HG03457 (cell line): Measurements from ENCODE around the gene THUMPD2.

ENCODE experiments used
- ATAC-seq: cut with Tn5 transposase; IDR thresholded peaks from one replicate; pipeline ENCODE4 v1.9.1; 2021; ENCODE audit warnings: moderate number of reproducible peaks; ENCODE audit not compliant: unreplicated experiment

Gene THUMPD2

DNA sequence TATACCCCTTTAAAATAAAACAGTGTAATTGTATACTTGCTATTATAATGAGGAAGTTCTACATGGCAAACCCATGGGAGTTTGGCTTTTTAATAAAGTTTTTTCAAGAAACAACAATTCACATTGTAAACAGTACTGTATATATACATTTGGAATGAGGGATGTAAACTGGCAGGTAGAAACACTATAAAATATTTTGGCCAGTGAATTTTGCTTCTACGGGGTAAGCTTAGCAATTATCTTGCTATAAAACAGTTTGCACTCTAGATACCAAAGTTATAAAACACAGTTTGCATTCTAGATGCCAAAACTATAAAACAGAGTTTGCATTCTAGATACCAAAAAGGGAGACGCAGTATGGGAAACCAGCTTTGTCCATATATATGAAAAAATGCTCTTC, 16.6 kb downstream of the THUMPD2 start:
- no peak for ATAC-seq

DNA sequence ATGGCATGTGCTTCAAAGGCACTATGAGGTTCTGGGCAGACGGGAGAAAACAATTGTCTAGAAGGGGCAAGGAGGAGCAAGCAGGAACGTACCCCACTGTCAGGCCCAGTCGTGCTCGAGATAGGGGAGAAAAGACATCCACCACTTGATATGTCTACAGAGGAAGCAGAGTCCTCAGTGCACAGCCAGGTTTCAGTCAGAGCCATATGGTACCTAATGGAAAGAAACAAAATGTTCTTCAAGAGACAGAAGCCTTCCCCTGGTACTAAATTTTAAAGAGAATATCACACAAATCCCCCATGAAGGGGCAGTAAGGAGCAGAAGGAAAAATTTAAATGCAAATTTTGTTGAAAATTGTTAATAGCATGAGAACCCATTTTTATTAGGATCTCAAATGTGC, 21.9 kb downstream of the THUMPD2 start:
- ATAC-seq: no peak

DNA sequence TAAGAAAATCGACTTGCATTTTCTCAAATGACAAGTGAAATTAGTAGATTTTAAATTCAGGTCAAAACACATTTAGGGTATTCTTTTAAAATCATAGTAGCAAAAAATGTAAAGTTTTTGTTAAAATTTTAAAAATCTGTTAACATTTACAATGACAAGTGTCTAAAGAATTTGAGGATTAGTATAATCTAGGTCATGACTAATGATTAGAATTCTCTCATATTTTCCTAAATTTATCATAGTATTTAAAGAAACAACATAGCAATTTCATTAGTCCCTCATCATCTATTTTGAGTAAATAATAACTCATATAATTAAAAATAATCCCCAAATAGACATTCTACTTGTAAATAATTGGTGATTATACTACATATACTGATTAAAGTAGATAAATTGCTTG, 23.6 kb downstream of the THUMPD2 start:
- ATAC-seq: no peak

DNA sequence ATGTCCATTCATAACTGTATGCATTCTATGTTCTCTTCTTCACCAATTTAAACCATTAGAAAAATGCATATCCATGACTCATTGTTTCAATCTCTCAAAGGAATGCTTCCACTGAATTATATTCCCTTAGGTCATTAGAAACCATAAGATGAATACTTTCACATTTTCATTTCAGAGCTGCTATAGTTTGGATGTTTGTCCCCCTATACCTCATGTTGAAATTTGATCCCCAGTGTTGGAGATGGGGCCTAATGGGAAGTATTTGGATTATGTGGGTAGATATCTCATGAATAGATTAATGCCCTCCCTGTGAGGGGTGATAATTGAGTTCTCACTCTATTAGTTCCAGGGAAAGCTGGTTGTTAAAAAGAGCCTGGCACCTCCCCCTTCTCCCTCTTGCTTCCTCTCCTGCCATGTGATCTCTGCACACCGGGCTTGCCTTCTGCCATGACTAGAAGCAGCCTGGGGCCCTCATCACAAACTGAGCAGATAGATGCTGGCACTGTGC, 35.7 kb downstream of the THUMPD2 start:
- no peak for ATAC-seq

DNA sequence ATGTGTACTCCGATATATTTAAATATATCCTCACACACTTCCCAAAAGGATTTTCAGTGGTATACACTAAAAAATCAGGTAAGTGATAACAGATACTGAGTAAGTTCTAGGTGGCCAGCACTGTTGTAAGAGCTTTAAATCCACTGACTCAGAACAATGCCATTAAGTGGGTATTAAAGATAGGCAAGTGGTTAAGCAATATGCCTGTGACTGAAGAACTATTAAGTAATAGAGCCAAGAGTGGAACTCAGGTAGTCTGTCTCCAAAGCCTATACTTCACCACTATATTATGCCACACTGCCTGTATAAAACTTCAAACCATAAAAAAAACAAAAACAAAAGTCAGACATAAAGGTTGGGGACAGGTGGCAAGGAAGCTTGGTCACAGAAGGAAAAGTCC, 37.2 kb downstream of the THUMPD2 start:
- no peak for ATAC-seq

DNA sequence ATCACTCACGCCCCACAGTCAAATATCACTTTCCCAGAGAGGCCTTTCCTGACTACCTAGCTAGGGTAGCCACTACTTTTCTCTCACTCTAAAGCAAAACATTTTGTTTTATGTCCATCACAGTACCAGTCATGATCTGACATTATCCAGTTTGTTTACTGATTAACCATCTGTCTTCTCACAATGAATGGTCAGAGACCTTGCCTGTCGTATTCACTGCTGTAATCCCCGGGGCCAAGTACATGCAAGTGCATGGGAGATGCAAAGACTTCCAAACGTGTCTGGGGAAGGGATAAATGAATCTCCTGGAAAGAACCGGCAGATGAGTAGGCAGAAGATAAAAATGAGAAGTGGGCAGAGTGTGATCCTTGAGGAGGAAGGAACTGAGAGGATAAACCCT, 39.7 kb downstream of the THUMPD2 start:
- ATAC-seq: no peak

DNA sequence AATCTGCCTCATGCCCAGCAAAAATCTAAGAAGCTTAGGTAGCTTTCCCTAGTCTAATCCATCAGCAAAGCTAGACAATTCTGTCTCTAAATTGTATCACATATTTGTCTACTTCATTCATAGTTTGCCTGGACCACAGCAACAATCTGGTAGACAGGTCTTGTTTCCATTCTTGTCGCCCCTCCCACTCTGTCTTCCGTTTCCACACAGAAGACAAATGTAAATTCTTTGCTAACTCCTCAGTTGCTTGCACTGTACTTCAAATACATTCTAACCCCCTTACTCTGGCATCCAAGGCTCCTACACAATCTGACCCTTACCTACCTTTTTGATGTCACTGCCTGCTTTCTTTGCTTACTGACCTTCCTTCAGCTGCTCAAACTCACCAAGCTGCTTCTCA, 40.1 kb downstream of the THUMPD2 start:
- no peak for ATAC-seq

DNA sequence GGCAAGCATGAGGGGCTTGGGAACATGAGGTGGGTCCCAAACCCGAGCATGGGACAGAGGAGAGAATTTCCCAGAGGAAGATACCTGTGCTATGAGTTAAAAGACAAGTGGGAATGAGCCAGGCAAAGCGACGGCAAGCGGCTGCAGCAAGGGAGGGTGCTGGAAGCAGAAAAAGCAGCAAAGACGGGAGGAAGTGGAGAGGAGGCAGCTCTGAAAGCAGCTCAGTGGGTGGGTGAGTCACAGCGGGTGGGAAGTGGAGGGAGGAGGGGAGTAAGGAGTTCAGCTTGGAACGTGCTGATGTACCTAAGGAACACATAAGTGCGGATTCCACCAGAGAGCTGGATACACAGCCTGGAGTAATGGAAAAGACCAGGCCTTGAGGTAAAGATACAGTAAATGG, 41.4 kb downstream of the THUMPD2 start:
- no peak for ATAC-seq

DNA sequence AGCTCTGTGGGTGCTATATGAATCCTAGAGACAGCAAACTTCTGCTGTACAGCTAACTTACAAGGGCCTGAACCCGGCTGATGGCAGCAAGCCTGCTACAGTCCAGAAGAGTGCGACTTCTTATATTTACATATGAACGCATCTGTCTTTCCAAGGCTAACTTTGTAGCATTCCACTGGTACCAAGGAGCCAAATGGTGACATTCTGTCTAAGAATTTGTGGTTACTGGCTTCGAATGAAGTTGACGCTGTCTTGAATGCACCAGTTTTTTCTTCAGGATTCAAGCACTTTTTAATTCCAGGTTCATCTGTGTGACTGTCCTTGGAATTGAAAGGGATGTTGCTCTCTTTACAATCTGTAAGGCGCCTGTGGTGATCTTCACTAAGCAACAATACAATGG, 42.4 kb downstream of the THUMPD2 start:
- ATAC-seq: no peak

DNA sequence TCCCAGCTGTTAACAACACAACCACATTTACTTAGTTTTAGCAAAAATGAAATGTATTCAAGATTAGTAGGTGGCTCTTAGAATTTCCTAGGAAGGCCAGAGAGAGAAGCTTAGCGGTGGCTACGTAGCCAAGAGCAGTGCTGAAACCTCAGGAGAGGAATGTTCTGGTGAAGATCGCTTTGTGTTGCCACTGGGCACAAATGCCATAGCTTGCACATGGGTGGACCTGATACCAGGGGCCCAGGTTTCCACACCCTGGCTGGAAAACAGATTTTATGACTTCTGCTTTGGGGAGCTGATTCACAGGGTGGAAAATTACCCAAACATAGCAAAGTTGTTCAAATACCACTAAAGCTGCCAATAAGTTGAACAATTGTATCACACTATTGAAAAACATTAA, 43.4 kb downstream of the THUMPD2 start:
- ATAC-seq: no peak

DNA sequence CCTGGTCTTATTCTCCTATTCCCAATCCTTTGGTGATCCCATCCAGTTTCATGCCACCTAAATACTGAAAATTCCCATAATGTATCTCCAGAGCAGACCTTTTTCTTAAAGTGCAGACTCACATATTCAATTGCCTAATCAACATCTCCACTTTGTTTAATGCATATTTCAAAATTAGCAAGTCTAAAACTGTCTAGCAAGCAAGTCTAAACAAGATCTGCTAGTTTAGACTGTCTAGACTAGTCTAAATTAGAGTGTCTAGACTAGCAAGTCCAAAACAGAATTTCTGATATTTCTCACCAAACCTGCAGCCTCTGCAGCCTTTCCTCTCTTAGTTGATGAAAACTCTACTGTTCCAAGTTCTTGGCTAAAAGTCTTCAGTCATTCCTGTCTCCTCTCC, 44.6 kb downstream of the THUMPD2 start:
- no peak for ATAC-seq

DNA sequence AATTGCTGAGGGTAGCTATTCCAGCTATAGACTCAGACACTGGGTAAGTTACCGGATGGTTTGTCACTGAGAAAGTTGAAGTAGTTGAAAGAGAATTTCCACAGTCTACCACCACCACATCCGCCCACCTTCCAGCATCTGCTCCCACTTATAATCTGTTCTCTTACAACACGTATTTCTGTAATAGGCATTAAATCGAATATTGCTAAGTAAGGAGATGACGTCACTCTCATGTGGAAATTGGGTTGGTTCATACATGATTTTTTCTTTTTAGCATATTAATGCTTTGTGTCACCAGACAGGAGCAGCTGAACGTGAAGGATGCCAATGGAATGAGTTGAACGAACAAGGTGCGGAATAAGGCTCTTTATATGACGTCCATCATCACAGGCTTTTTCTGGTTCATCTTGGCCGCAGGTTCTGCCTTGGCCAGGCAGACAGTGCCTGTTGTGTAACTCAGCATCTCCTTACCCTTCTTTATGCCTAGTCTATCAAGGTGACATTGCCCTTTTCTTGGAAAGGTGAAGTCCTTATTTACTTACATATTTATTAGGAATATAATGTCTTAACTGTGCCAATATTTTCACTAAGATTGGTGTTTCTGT, 45.9 kb downstream of the THUMPD2 start:
- ATAC-seq: no peak

DNA sequence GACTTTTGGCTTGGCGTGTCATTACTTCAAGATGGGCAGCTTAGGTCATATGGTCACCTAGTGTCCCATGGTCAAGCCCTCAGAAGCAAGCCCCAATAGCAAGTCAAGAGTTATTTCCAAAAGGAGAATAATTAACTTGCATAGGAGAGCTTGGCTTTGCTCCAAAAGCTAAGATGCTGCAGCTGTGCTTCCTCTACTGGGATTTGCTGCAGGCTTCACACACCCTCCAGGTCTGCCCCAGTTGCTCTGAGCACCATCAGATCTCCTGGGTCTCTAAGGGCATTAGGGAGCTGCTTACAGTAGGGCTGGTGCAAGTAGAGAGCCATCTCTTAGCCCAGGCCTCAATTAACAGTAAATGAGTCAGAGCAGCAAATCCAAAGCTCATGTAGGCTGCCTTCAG, 46.6 kb downstream of the THUMPD2 start:
- ATAC-seq: no peak

DNA sequence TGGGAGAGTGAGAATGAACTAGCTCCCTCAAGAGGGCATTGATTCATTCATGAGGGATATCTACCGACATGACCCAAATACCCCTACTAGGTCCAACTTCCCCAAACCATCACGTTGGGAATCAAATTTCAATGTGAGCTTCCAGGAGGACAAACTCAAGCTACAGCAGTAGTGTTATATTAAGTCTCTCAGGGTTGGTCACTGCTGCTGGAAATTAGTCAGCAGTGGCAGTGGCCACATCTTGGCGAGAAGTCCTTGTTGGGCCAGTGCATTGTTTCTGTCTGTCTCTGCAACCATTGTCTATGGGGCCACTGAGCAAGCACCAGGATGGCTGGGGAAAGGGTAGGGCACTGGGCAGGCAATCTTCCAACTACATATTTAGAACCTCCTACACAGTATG, 47.5 kb downstream of the THUMPD2 start:
- ATAC-seq: no peak

DNA sequence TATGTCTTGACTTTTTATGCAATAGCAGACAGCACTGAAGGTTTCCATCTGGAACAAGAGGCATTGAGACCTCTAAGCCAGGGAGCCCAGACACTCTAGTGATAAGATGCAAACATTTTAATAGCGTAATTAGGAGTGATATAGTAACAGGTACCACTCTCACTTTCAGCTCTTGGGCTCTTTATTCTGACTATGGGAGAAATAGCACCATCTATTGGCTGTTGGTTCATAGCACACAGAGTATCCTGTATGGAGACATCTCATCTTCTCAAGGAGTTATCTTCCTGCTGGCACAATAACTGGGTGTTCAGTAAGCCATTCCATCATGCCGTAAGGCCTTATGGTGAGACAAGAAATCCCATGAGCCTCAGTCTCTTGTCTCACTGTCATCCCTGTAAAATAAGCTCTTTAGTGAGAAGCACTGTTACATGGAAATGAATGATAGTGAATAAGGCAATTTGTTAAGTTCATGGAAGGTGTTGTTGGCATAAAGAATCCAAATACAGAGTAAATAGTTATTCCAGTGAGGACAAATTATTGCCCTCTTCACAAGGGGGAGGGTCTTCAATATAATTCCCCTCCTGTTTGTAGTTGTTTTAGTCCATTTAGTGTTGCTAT, 48.3 kb downstream of the THUMPD2 start:
- no peak for ATAC-seq

DNA sequence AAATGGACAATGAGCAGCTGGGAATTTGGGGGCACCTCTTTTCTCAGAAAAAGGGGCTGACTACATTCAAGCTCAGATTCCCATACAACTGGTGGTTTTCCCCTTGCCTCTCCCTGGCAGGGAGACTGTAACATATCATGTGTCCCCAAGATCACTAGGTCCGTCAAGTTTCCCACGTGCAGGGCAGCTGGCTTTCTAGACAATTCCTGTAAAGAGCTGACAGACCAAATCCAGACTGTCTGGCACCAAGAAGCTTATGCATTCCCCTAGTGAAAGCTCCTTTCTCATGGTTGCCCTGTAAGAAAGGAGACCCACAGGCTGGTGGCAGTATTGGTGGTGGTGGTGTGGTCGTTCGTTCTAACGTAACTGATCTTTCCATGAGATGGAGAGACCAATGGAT, 48.8 kb downstream of the THUMPD2 start:
- no peak for ATAC-seq

DNA sequence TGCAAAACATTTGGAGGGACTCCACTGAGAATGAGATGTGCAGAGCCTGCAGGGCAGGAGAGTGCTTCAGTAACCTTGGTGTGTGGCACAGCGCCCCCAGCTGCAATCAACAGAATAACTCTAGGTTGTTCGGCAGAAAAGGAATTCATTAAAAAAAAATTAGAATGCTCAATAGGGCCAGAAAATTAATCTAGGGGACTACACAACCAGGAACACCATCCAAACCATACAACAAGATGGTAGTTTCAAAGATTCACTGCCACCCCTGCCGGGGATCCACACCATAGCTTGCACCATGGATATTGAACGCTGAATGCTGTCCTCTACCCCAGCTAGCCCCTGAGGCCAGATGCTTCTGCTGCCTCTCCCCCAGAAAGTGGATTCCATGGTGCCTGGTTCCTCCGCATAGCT, 50.1 kb downstream of the THUMPD2 start:
- no peak for ATAC-seq

DNA sequence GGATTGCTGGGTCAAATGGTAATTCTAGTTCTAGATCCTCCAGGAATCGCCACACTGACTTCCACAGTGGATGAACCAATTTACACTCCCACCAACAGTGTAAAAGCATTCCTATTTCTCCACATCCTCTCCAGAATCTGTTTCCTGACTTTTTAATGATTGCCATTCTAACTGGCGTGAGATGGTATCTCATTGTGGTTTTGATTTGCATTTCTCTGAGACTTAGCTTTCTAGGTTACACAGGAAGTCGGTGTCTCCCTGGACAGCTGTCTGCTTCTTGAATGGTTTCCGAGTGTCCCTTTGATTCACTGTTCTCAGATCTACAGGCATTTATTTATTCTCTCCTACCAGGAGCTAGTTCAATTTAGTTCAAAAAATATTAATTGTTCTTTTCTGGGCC, 51.0 kb downstream of the THUMPD2 start:
- ATAC-seq: peak; percentile 40

DNA sequence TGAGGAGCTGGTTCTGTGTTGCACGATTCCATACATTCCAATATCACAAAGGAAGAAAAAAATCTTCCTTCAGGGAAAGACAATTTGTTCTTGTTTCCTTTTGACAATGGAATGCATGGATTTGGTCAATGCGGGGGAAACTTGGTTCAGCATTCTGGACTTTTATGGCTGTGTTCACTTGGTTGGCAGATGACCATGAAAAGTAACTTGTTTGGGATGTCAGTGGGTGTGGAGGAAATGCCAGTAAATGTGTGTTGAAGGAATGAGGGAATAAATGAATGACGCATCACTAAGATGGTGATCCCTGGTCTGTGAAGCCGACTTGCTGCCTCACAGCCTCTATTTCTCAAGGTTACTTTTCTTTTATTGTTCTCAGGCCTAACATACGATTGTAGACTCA, 53.7 kb downstream of the THUMPD2 start:
- ATAC-seq: no peak

DNA sequence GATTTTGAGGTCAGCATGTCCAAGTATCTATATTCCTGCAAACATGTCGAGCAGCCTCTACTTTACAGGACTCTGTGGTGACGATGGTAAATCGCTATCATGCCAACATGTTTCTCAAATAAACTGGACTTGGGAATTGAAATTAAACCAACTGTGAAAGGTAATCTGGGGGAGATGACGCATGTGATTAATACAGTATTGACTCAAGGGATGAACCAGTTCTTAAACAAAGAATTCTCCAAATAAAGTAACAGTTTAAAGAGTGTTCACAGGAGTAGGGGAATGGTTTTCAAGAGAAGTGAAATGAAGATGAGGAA, 54.3 kb downstream of the THUMPD2 start:
- ATAC-seq: no peak

DNA sequence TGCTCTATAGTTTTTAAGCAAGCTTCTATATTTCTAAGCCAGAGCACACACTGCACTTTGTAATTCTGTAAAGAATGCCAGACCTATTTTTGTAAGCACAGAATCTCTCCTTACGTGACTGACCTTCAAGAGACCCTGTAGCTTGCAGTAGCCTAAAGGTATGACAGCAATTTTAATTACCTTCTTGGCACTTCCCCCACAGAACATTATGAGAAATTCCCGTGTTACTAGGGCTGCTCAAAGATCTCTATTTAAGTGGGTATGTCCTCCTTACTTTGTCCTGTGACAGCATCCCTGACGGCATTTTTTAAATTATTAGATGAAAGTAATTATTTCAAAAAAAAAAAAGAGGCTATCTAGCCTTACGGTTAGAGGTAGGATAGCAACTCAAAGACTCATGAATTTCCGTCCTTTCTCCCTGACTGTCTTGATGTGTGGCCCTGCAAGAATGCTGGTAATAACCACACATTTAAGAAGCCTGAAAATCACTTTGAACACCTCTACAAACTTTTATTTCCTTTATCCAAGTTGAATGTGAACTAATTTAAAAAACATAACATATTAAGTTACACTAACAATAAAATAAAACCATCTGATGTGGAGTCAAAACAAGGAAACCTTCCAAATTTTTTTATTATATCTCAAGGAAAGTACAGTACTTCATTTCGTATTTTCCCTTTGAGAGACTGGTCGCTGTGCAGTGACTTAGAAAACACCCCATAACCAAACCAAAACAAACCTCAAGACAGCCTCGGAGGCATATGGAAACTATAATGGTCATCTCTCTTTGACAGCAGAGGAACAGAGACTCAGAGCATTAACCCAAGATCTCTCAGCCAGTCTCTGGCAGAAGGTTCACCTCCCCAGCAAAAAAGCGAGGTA, 54.9 kb downstream of the THUMPD2 start:
- ATAC-seq: no peak

DNA sequence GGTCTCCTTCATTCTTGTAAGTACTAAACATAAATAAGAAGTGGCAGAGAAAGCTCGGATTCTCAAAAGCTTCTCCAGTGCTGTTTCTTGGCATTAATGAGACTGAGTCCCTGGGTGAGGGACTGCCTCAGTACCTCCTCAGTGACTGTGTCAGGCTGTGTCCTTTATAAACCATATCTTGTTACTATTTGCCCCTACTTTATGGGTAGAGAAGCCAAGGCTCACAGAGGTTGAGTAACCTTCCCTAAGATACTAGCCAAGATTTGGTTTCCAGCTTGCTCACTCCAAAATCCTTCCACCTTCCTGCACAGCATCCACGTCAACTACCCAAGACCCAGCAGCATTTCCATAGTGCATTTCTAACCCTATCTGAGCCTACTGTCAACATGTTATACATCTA, 55.6 kb downstream of the THUMPD2 start:
- no peak for ATAC-seq
